Endodermal cell (in vitro differentiated cells): ENCODE data around the gene NOP14. TPM values are rescaled to one million over a fixed set of nuclear protein-coding genes. Genes with fewer than 3 reads are reported as not detected.
"Not testable (repeated sequence)": the region's sequence is repeated elsewhere in the genome, so short reads cannot be mapped to it uniquely, and the experiment has no call there.

Experiments
- DNase-seq: peaks from one replicate; pipeline ENCODE4 v3.0.0-alpha.2; 2017
- H3K27ac ChIP-seq: 2 replicates; pipeline ENCODE4 v1.5.1; 2013; ENCODE audit warnings: mild to moderate bottlenecking, low read depth, low read length, moderate library complexity
- H3K27me3 ChIP-seq: 2 replicates; pipeline ENCODE4 v1.6.1; 2013; ENCODE audit warnings: mild to moderate bottlenecking, low read length, moderate library complexity; ENCODE audit not compliant: insufficient read depth, control insufficient read depth, poor library complexity, severe bottlenecking
- H3K36me3 ChIP-seq: 2 replicates; pipeline ENCODE4 v1.7.0; 2013; ENCODE audit warnings: mild to moderate bottlenecking, low read length, moderate library complexity; ENCODE audit not compliant: control insufficient read depth, insufficient read depth
- H3K4me1 ChIP-seq: one replicate; pipeline ENCODE4 v1.7.0; 2013; ENCODE audit warnings: low read length; ENCODE audit not compliant: control insufficient read depth, insufficient read depth
- H3K4me3 ChIP-seq: 2 replicates; pipeline ENCODE4 v1.5.1; 2013; ENCODE audit warnings: mild to moderate bottlenecking, low read length, moderate library complexity
- H3K9ac ChIP-seq: 2 replicates; pipeline ENCODE4 v1.6.1; 2013; ENCODE audit warnings: mild to moderate bottlenecking, low read length, moderate library complexity; ENCODE audit not compliant: poor library complexity, severe bottlenecking; ENCODE audit errors: extremely low read depth
- H3K9me3 ChIP-seq: 2 replicates; pipeline ENCODE4 v1.6.1; 2013; ENCODE audit warnings: mild to moderate bottlenecking, low read length, moderate library complexity; ENCODE audit not compliant: control insufficient read depth
- H3K27ac Mint-ChIP-seq: 2 replicates; pipeline ENCODE4 v1.8.0; 2020; ENCODE audit warnings: mixed read lengths
- H3K27me3 Mint-ChIP-seq: 2 replicates; pipeline ENCODE4 v1.8.0; 2021; ENCODE audit warnings: mild to moderate bottlenecking, mixed read lengths; ENCODE audit not compliant: insufficient read depth
- H3K36me3 Mint-ChIP-seq: 2 replicates; pipeline ENCODE4 v1.8.0; 2020; ENCODE audit warnings: low read depth, mixed read lengths
- H3K4me1 Mint-ChIP-seq: 2 replicates; pipeline ENCODE4 v1.8.0; 2020; ENCODE audit warnings: mixed read lengths
- H3K4me3 Mint-ChIP-seq: 2 replicates; pipeline ENCODE4 v1.8.0; 2020; ENCODE audit warnings: mild to moderate bottlenecking, moderate library complexity, mixed read lengths
- H3K9me3 Mint-ChIP-seq: 2 replicates; pipeline ENCODE4 v1.8.0; 2020; ENCODE audit warnings: mild to moderate bottlenecking, mixed read lengths
- CTCF ChIP-seq: fragments of 200-600 bp; sonication (generic); conservative IDR thresholded peaks from 2 replicates; pipeline ENCODE4 v1.5.0; 2021; ENCODE audit warnings: antibody characterized with exemption, mild to moderate bottlenecking
- WGBS, 2 experiments: methylation state at CpG; one replicate each; pipeline versions ENCODE4 v1.1.5 to v1.1.7; 2013; ENCODE audit warnings: missing lambda C conversion rate in 2 of 2, mixed read lengths in 1 of 2; ENCODE audit not compliant: insufficient coverage in 1 of 2, insufficient read length in 1 of 2; 5-methylcytosine and 5-hydroxymethylcytosine counted together
- total RNA-seq, 2 donors: library from RNA; stranded (reverse); fragmentation: NEBNext Ultra II Directional in 1 of 2; extraction: Animal tissue kit (Norgen Biotek cat#: 25700) in 1 of 2; gene quantifications; 2 replicates in 1 of 2; 3 replicates in 1 of 2; pipeline ENCODE4 v1.2.1, GENCODE V29; 2021

The NOP14 gene
- total RNA-seq, 2 donors from 2014 or later = 23.0 to 31.9 TPM

DNA sequence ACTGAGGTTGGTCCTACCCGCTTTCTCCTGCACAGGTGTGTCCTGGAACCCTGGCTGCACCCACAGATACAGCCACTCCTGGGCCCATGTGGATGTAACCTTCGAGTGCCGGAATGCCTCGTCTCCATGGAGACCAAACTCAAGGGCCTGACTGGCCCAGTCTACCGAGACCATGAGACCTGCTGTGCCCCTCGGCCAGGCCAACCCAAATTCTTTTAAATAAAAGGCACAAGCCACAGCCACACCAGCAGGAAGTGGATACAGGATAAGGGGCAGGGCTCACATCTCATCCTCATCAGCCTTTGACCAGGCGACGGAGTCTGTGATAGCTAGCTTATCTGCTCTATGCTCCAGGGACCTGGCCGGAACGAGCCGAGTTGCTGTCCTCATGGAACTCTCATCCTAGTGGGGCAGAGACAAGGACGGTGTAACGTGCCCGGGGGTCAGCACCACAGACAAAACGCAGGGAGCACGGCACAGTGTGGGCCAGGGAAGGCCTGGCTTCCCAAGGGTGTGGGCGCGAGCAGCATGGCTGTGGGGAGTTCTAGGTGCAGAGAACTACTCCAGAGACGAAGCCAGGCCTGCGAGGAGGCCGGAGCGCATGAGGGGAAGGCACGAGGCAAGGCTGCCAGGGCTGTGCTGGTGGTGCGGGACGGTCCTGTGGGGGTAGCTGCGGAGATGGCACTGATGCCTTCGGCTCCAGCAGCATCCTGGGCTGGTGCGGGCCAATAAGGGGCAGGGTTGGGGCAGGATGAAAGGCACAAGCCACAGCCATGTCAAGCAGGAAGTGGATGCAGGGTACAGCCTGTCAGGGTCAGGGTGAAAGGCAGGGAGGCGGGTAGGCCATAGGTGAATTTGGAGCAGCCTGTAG, 22.7 kb downstream of the NOP14 start:
- DNase-seq = peak; percentile 46
- Mint-ChIP-seq H3K27ac (no peak overlapping the region), H3K9me3 (no peaks in the 10 kb centered on the region), H3K4me3 (no peak overlapping the region), H3K27me3 (no peaks in the 10 kb centered on the region), H3K36me3 (peaks cover 72% of the 10 kb centered on the region), H3K4me1 (peaks cover 21% of the 10 kb centered on the region)
- Histone ChIP-seq H3K9ac (no peak overlapping the region), H3K27ac (no peak overlapping the region), H3K36me3 (peaks cover 76% of the 10 kb centered on the region), H3K9me3 (no peaks in the 10 kb centered on the region), H3K4me1 (peaks cover 18% of the 10 kb centered on the region), H3K27me3 (no peaks in the 10 kb centered on the region), H3K4me3 (no peak overlapping the region)
- TF ChIP-seq CTCF = no peak
- WGBS, 2 experiments = 94 to 95% methylated on average over 22 to 29 of the region's 29 CpGs

- H3K4me1 Mint-ChIP-seq = peaks cover 23% of the 10 kb centered on the region
- no peak overlapping the region for H3K4me3 Mint-ChIP-seq
- H3K27me3 Mint-ChIP-seq = no peaks in the 10 kb centered on the region
- no peaks in the 10 kb centered on the region for H3K9me3 Mint-ChIP-seq
- Histone ChIP-seq H3K9ac (no peak overlapping the region), H3K27me3 (no peaks in the 10 kb centered on the region), H3K4me3 (no peak overlapping the region), H3K36me3 (peaks cover 67% of the 10 kb centered on the region), H3K9me3 (no peaks in the 10 kb centered on the region), H3K27ac (no peak overlapping the region), H3K4me1 (peaks cover 18% of the 10 kb centered on the region)
- TF ChIP-seq CTCF = no peak
- H3K36me3 Mint-ChIP-seq = peaks cover 64% of the 10 kb centered on the region
- 94 to 96% methylated on average over 25 to 30 of the region's 30 CpGs for WGBS, 2 experiments
- H3K27ac Mint-ChIP-seq = no peak overlapping the region
- peak; percentile 35 for DNase-seq
These were observed 23.6 kb downstream of the NOP14 start for GRCh38 chr4:2939383-2940243.

DNA sequence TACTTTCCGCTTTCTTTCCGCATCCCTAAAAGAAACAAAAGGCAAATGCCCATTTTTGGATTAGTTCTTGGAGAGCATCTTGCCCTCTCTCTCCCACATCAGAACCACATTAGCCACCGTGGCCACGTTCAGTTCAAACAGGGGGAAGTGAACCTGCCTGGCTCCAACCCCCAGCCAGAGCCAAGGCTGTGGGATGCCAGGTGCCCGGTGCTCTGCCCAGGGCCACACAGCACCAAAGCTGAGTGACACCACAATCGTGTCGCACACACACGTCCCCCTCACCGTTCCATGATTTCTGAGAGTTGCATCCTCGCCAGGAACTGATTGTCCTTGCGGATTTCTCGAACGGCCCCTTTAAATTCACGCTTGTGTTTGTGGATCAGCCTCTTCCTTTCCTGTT, 24.3 kb downstream of the NOP14 start:
- Mint-ChIP-seq H3K4me3 (no peak overlapping the region), H3K27me3 (no peaks in the 10 kb centered on the region), H3K36me3 (peaks cover 61% of the 10 kb centered on the region), H3K27ac (no peak overlapping the region), H3K9me3 (no peaks in the 10 kb centered on the region), H3K4me1 (peaks cover 23% of the 10 kb centered on the region)
- Histone ChIP-seq H3K36me3 (peaks cover 60% of the 10 kb centered on the region), H3K27ac (no peak overlapping the region), H3K9me3 (no peaks in the 10 kb centered on the region), H3K4me1 (peaks cover 18% of the 10 kb centered on the region), H3K9ac (no peak overlapping the region), H3K4me3 (no peak overlapping the region), H3K27me3 (no peaks in the 10 kb centered on the region)
- TF ChIP-seq CTCF = no peak
- 96% methylated on average over 13 to 14 of the region's 14 CpGs for WGBS, 2 experiments
- DNase-seq = no peak

DNA sequence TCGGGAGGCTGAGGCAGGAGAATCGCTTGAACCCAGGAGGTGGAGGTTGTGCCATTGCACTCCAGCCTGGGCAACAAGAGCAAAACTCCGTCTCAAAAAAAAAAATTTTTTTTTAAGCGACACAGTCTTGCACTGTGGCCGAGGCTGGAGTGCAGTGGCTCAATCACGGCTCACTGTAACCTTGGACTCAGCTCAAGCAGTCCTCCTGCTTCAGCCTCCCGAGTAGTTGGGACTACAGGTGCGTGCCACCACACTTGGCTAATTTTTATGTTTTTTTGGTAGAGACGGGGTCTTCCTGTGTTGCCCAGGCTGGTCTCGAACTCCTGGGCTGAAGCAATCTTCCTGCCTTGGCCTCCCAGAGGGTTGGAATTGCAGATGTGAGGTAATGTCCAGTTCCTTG, 24.8 kb downstream of the NOP14 start:
- not testable (repeated sequence) for H3K9ac ChIP-seq, H3K27me3 ChIP-seq, H3K27ac Mint-ChIP-seq, H3K9me3 ChIP-seq, H3K4me3 Mint-ChIP-seq, H3K4me3 ChIP-seq, H3K27ac ChIP-seq, H3K9me3 Mint-ChIP-seq, H3K27me3 Mint-ChIP-seq
- peak; percentile 32 for DNase-seq
- Mint-ChIP-seq H3K36me3 (peaks cover 58% of the 10 kb centered on the region), H3K4me1 (peaks cover 23% of the 10 kb centered on the region)
- peaks cover 18% of the 10 kb centered on the region for H3K4me1 ChIP-seq
- peaks cover 55% of the 10 kb centered on the region for H3K36me3 ChIP-seq
- 94 to 96% methylated on average over 9 to 10 of the region's 10 CpGs for WGBS, 2 experiments
